Measurements from ENCODE around the gene SPECC1.
"Not testable (repeated sequence)": the region's sequence is repeated elsewhere in the genome, so short reads cannot be mapped to it uniquely, and the experiment has no call there.

Gene SPECC1

GRCh38 chr17:20009302-20010098 is at the start of gene SPECC1:
Gene SPECC1 (plus strand): TSS chr17:20009359. CDS start chr17:20096652, 87,293 bp downstream.
- peak; percentile 81 to 87 for DNase-seq (ENCODE audit: low read depth in 2 of 2)

GRCh38 chr17:19962954-19963353 is 46.2 kb upstream of the SPECC1 start:
- DNase-seq (ENCODE audit: low read depth in 2 of 2): not testable (repeated sequence)

- DNase-seq (ENCODE audit: low read depth in 2 of 2): no peak
Measured at GRCh38 chr17:19973156-19973555, 36.0 kb upstream of the SPECC1 start.

- DNase-seq (ENCODE audit: low read depth in 2 of 2): no peak
Measured at GRCh38 chr17:19975601-19976000, 33.6 kb upstream of the SPECC1 start.

- peak; percentile 92 for DNase-seq (ENCODE audit: low read depth in 2 of 2)
Measured at GRCh38 chr17:19977293-19978208, 31.6 kb upstream of the SPECC1 start, which contains the start of gene AKAP10. Gene AKAP10 (minus strand): TSS chr17:19977828. CDS start chr17:19977679, 149 bp downstream.

- peak in 1 of 2 donors; percentile 9 for DNase-seq (ENCODE audit: low read depth in 2 of 2)
Measured at GRCh38 chr17:19978209-19978802, 30.9 kb upstream of the SPECC1 start.

GRCh38 chr17:19978805-19979211 is 30.4 kb upstream of the SPECC1 start:
- DNase-seq (ENCODE audit: low read depth in 2 of 2): no peak

GRCh38 chr17:19979917-19980770 is 29.0 kb upstream of the SPECC1 start:
- DNase-seq (ENCODE audit: low read depth in 2 of 2): no peak

- DNase-seq (ENCODE audit: low read depth in 2 of 2): no peak
Measured at GRCh38 chr17:19986941-19987861, 22.0 kb upstream of the SPECC1 start.

GRCh38 chr17:19987897-19988296 is 21.3 kb upstream of the SPECC1 start:
- DNase-seq (ENCODE audit: low read depth in 2 of 2): no peak

- no peak for DNase-seq (ENCODE audit: low read depth in 2 of 2)
Measured at GRCh38 chr17:19991252-19991885, 17.8 kb upstream of the SPECC1 start.

- peak; percentile 51 to 59 for DNase-seq (ENCODE audit: low read depth in 2 of 2)
Measured at GRCh38 chr17:19992803-19993713, 16.1 kb upstream of the SPECC1 start.

GRCh38 chr17:19996086-19996485 is 13.1 kb upstream of the SPECC1 start:
- DNase-seq (ENCODE audit: low read depth in 2 of 2): no peak

GRCh38 chr17:19996502-19996901 is 12.7 kb upstream of the SPECC1 start:
- no peak for DNase-seq (ENCODE audit: low read depth in 2 of 2)

- DNase-seq (ENCODE audit: low read depth in 2 of 2): no peak
Measured at GRCh38 chr17:20008242-20009051, 712 bp upstream of the SPECC1 start.

GRCh38 chr17:20009052-20009301 is 182 bp upstream of the SPECC1 start:
- DNase-seq (ENCODE audit: low read depth in 2 of 2): no peak

- DNase-seq (ENCODE audit: low read depth in 2 of 2): no peak
Measured at GRCh38 chr17:20010099-20010863, 1.1 kb downstream of the SPECC1 start.

Measured in stimulated activated CD8-positive, alpha-beta memory T cell treated with anti-CD3 and anti-CD28 coated beads, Interleukin-15, amount 100 ng/mL, for 48 hours (primary cell).